Measurements from ENCODE around the gene SH2D6.
A peak's percentile ranks its signal among the peaks of the same experiment; 100 is the strongest.
"Not testable (repeated sequence)": the region's sequence is repeated elsewhere in the genome, so short reads cannot be mapped to it uniquely, and the experiment has no call there.

SH2D6 gene

GRCh38 chr2:85398426-85399182, 19.9 kb upstream of the SH2D6 start:
- no peak for DNase-seq

DNA sequence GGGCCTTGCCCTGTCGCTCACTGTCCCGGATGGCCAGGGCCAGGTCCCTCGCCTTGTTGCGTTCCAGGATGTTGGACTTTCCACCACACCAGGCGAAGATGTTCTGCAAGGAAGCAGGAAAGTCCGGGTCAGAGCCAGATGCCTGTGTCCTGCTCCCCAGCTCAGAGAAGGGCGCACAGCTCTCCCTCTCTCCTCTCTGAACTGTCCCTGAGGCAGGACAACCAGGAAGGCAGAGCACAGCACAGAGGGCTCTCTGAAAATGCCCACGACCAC, 19.4 kb upstream of the SH2D6 start:
- no peak for DNase-seq

GRCh38 chr2:85400023-85400422, 18.5 kb upstream of the SH2D6 start:
- DNase-seq = no peak

- no peak for DNase-seq
These were observed 17.7 kb upstream of the SH2D6 start for GRCh38 chr2:85400541-85401463.

DNA sequence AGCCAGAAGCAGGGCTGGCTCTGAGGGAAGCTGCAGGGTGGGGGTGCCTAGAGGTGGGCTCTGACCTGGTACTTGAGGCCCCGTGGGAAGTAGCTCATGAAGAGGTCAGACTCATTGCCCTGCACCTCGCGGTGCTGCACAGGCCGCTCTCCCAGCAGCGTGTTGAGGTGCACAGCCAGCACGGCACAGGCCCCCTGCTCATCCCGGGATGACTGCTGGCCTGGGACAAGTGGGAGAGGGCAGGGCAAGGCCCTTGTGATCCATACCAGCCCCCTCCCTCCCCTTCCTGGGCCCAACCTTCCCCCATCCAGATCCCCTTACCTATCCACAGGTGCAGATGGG, 17.1 kb upstream of the SH2D6 start:
- no peak for DNase-seq

DNA sequence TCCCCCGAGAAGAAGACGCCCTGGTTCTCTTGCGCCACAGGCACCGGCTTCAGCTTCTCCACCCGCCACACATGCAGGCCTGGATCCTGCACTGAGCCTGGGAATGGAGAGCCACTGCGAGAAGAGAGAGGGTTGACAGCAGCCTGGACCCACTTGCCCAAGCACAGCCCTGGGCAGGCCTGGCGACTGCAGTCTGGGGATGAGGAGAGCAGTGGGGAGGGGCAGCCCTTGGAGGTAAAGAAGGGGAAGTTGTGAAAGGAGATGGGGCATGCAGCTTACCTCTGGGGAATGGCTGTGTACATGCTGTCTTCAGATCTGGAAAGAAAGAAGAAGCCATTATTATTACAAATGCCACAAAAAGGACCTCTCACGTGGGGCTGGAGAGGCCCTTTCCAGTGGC, 16.7 kb upstream of the SH2D6 start:
- no peak for DNase-seq

- no peak for DNase-seq
These were observed 13.1 kb upstream of the SH2D6 start for GRCh38 chr2:85405201-85406059.

- DNase-seq = no peak
These were observed 8.5 kb upstream of the SH2D6 start, which contains the start of gene CAPG for GRCh38 chr2:85409845-85410583. Gene CAPG (minus strand): TSS chr2:85410366. CDS start chr2:85402145, 8,221 bp downstream.

DNA sequence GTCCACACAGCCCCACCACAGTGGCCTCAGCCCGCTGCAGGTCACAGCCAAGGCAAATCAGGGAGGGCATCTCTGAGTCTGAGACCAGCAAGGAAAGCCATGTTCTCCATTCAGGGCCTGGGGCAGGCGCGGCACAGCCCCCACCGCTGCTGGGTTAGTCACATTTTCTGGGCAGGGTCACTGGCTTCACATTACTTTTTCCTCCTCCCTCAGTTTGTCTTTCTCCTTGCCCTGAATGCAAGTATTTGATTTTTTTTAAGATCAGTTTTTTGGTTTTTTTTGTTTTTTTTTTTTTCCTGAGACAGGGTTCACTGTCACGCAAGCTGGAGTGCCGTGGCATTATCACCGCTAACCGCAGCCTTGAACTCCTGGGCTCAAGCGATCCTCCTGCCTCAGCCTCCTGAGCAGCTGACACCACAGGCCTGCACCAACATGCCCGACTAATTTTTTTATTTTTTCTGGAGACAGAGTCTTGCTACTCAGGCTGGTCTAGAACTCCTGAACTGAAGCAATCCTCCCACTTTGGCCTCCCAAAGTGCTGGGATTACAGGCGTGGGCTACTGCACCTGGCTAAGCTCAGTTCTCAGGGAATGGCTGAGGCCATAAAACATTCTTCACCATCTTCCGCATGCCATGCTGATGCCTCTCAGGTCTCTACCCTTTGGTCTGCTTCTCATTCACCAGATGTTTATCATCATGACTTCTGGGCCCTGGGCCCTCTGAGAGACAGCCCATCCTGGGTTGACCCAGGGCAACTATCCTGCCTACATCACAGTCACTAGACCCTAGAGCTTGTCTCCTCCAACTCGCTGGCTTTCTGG, 7.7 kb upstream of the SH2D6 start:
- no peak for DNase-seq

DNA sequence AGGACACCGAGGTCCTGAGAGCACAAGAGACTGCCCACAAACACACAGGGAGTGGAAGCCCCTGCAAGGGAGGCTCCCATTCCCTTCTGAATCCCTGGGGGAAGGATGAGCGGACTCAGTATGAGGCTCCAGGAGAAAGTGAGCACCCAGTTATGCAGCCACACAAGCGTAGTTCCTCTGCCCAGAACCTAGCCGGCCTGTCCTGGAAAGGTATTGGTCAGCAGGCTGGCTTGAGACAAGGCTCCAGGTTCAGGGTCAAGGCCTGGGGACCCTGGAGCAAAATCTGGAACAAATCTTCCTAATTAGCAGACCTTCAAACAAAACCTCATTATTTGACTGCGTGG, 7.1 kb upstream of the SH2D6 start:
- no peak for DNase-seq

DNA sequence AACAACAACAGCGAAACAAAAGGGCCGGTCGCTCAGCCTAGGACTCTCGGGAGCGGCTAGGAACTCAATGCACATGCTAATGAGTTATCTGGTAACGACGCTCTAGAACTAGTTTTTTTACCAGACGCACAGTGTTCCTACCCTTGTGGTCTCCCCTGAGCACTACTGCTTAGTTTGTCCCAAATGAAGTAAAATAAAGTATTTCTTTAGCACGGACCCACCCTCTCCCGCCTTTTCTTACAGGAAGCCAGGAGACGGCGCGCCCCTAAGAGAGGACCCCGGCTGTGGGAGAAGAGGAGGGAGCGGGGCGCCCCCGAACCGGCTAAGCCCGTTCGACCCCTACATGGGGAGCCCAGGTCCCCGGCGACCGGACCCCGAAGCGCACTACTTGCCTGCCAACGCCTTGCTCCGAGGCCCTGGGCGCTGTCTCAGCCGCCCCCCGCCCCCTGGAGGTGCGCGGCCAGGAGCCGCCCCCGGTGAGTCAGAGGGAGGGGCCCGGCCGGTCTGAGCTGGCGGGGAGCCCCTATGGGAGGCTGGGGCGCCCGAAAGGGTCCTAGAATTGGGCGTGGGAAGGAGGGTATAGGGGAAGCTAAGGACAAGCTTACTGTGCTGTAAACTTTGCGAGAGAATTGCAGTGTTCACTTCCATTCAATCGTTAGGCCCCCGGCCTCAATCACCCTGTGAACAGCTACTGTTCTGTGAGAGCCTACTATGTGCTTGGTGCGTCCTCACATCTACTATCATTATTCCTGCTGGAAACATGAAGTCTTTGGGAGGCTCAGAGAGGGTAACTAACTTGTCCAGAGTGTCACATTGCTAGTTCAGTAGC, 4.7 kb upstream of the SH2D6 start:
- no peak for DNase-seq

- DNase-seq = not testable (repeated sequence)
These were observed 4.1 kb upstream of the SH2D6 start for GRCh38 chr2:85414421-85414759.

- DNase-seq = no peak
These were observed 3.6 kb upstream of the SH2D6 start for GRCh38 chr2:85414761-85415553.

- DNase-seq = no peak
These were observed 2.4 kb upstream of the SH2D6 start for GRCh38 chr2:85415980-85416650.

DNA sequence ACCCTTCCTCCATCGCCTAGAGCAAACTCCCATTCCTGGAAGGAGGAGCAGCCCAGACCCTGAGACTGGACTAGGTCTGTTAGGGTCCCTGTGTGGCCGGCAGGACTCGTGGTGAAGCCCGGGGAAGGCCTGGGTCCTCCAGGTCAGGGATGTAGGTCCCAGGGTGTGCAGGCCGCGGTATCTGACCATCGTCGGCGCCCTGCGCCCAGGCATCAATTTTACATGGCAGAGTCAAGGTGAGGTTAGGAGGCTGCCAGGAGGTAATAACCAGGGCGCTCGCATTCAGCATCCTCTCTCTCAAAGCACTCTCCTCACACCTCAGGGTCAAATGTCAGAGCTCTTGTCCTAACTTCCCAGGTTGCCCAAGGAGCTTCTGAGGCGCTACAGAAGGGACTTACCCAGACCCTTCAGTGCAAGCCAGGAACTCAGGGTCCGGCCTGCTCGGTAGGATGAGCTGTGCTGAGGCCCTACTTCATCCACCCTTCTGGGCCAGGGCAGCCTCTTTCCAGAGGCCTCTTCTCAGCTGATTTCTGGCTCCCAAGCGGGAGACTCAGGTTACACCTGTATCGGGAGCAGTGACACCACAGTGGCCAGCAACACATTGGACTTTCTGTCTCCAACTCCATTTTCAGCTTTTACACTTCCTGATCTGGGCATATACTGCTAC, 628 bp downstream of the SH2D6 start:
- DNase-seq = no peak

DNA sequence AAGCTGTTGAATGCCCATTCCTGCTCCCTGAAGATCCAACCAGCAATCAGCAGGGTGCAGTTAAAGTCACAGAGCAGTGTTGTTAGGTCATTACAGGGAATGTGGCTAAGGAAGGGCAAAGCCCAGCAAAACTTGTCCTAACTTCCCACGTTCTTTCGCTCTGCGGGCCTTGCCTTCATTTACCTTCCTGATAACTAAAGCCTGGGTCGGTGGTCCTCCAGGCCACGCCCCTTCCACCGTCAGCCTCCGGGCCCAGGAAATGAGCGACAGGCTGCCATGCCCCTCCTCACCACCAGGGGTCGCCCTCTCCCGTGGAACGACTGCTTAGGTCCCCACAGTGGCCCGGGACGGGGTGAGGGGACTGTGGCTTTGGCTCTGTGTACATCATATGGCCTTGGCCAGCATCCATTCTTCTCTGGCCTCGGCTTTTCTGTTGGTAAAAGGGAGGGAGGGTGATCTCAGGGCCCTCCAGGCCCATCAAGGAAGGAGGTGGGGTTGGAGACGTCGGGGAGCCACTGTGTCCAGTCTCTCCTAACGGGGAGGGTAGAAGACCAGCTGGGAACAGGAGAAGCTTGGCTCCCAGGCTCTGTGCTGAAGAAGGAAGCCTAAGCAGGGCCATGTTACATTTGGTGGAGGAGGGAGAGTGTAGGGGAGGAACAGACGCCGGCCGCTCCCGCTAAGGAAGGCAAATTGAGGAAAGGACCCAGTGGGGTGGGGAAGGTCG, 2.2 kb downstream of the SH2D6 start:
- DNase-seq = peak; percentile 62 to 67

DNA sequence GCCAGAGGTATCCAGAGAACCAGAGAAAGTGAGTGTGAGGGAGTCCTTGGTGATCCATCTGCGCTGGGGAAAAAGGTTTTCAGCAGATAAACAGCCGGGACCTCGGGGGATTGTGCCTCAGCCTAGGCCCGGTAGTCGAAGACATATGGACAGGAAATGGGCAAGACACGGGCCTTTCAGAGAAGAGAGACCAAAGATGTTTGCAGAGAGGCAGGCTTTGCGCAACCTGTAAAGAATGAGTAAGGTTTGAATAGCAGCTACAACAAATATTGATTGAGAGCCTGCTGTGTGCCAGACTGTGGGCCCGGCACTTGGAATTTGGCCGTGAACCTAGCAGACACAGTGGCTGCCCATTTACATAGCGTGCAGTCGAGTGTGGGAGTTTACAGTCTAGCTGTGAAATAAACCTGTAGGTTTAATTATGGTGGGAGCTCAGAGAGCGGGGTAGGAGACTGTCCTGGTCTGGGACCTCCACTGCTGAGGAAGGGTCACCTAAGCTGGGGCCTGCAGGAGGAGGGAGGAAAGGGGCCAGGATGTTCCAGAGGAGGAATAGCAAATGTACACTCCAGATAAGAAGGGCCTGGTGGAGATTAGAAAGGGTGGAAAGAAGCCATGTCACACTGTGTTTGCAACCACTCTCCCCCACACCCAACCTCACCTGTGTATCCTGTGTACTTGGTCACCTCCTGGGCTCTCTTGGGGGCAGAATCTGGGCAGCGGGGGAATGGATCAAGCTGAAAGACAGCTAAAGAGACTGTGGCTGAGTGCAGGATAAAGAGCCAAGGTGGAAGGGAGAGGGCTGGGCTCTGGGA, 3.0 kb downstream of the SH2D6 start:
- no peak for DNase-seq

DNA sequence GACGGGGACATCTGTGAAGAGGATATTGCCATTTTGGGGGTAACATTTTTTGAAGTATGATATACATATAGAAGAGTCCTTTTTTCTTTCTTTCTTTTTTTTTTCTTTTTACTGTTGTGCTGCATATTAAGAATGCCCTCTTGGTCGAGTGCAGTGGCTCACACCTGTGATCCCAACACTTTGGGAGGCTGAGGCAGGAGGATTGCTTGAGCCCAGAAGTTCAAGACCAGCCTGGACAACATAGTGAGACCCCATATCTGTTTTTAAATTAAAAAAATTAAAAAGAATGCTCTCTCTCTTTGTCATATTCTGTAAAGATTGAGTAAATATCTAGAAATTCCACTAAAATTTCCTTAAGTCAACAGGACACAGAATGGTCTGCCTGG, 3.6 kb downstream of the SH2D6 start:
- DNase-seq = no peak

Data from NCI-H187 (cell line).